Trophoblast cell (in vitro differentiated cells and primary cell): ENCODE data around the gene GLI2.

Experiments
- DNase-seq, 2 donors: peaks; one replicate each; pipeline ENCODE4 v3.0.0-alpha.2; 2016
- H2AFZ ChIP-seq: 2 replicates; pipeline ENCODE4 v1.6.1; 2013; ENCODE audit warnings: low read length, moderate library complexity, mild to moderate bottlenecking; ENCODE audit not compliant: insufficient read depth, poor library complexity
- H2AK5ac ChIP-seq: 2 replicates; pipeline ENCODE4 v1.6.1; 2013; ENCODE audit warnings: mild to moderate bottlenecking, low read length
- H2BK120ac ChIP-seq: 2 replicates; pipeline ENCODE4 v1.6.1; 2013; ENCODE audit warnings: low read length, mild to moderate bottlenecking, moderate library complexity; ENCODE audit not compliant: insufficient read depth, poor library complexity
- H2BK12ac ChIP-seq: 2 replicates; pipeline ENCODE4 v1.6.1; 2013; ENCODE audit warnings: mild to moderate bottlenecking, low read length, moderate library complexity
- H2BK5ac ChIP-seq: 2 replicates; pipeline ENCODE4 v1.6.1; 2013; ENCODE audit warnings: low read length, low read depth, moderate library complexity, mild to moderate bottlenecking; ENCODE audit not compliant: poor library complexity
- H3K14ac ChIP-seq: 2 replicates; pipeline ENCODE4 v1.6.1; 2013; ENCODE audit warnings: mild to moderate bottlenecking, low read length
- H3K18ac ChIP-seq: 2 replicates; pipeline ENCODE4 v1.6.1; 2013; ENCODE audit warnings: mild to moderate bottlenecking, low read length
- H3K23ac ChIP-seq: 2 replicates; pipeline ENCODE4 v1.6.1; 2013; ENCODE audit warnings: low read length
- H3K27ac ChIP-seq: 2 replicates; pipeline ENCODE4 v1.5.1; 2013; ENCODE audit warnings: low read depth, mild to moderate bottlenecking, inconsistent platforms, low read length, moderate library complexity
- H3K27me3 ChIP-seq: 2 replicates; pipeline ENCODE4 v1.6.1; 2013; ENCODE audit warnings: inconsistent platforms, mild to moderate bottlenecking, low read length, moderate library complexity; ENCODE audit not compliant: insufficient read depth
- H3K36me3 ChIP-seq, 2 experiments: 1 replicate in 1 of 2; 2 replicates in 1 of 2; pipeline ENCODE4 v1.6.1; 2013; ENCODE audit warnings: low read length in 2 of 2, mild to moderate bottlenecking in 2 of 2, moderate library complexity in 1 of 2; ENCODE audit not compliant: insufficient read depth in 2 of 2, control insufficient read depth in 1 of 2
- H3K4ac ChIP-seq: 2 replicates; pipeline ENCODE4 v1.6.1; 2013; ENCODE audit warnings: low read depth, mild to moderate bottlenecking, low read length, moderate library complexity
- H3K4me1 ChIP-seq, 2 experiments: 1 replicate in 1 of 2; 2 replicates in 1 of 2; pipeline ENCODE4 v1.6.1; 2013; ENCODE audit warnings: low read length in 2 of 2, mild to moderate bottlenecking in 2 of 2, moderate library complexity in 1 of 2; ENCODE audit not compliant: insufficient read depth in 2 of 2, control insufficient read depth in 1 of 2
- H3K4me2 ChIP-seq: 2 replicates; pipeline ENCODE4 v1.6.1; 2013; ENCODE audit warnings: inconsistent platforms, mild to moderate bottlenecking, low read length, moderate library complexity
- H3K4me3 ChIP-seq: 2 replicates; pipeline ENCODE4 v1.5.1; 2013; ENCODE audit warnings: mild to moderate bottlenecking, low read depth, low read length, inconsistent platforms
- H3K79me1 ChIP-seq: one replicate; pipeline ENCODE4 v1.6.1; 2013; ENCODE audit warnings: low read length
- H3K79me2 ChIP-seq: 2 replicates; pipeline ENCODE4 v1.6.1; 2013; ENCODE audit warnings: low read length, mild to moderate bottlenecking; ENCODE audit not compliant: control insufficient read depth, insufficient read depth, poor library complexity
- H3K9ac ChIP-seq: 2 replicates; pipeline ENCODE4 v1.6.1; 2013; ENCODE audit warnings: mild to moderate bottlenecking, low read length
- H3K9me3 ChIP-seq: 2 replicates; pipeline ENCODE4 v1.6.1; 2013; ENCODE audit warnings: low read depth, mild to moderate bottlenecking, control low read depth, inconsistent platforms, low read length; ENCODE audit not compliant: insufficient read depth
- H4K12ac ChIP-seq: 2 replicates; pipeline ENCODE4 v1.6.1; 2013; ENCODE audit warnings: low read depth, mild to moderate bottlenecking, low read length, moderate library complexity
- H4K8ac ChIP-seq: 2 replicates; pipeline ENCODE4 v1.6.1; 2013; ENCODE audit warnings: low read depth, mild to moderate bottlenecking, low read length, moderate library complexity
- H4K91ac ChIP-seq: one replicate; pipeline ENCODE4 v1.6.1; 2013; ENCODE audit warnings: low read depth, mild to moderate bottlenecking, low read length, moderate library complexity
- WGBS: extraction: QIAGEN DNeasy Blood & Tissue Kit; methylation state at CpG from one replicate; pipeline ENCODE4 v1.1.7; 2013; ENCODE audit warnings: missing lambda C conversion rate; ENCODE audit not compliant: insufficient read length, insufficient coverage; ENCODE audit errors: extremely low coverage; 5-methylcytosine and 5-hydroxymethylcytosine counted together

Gene GLI2

DNA sequence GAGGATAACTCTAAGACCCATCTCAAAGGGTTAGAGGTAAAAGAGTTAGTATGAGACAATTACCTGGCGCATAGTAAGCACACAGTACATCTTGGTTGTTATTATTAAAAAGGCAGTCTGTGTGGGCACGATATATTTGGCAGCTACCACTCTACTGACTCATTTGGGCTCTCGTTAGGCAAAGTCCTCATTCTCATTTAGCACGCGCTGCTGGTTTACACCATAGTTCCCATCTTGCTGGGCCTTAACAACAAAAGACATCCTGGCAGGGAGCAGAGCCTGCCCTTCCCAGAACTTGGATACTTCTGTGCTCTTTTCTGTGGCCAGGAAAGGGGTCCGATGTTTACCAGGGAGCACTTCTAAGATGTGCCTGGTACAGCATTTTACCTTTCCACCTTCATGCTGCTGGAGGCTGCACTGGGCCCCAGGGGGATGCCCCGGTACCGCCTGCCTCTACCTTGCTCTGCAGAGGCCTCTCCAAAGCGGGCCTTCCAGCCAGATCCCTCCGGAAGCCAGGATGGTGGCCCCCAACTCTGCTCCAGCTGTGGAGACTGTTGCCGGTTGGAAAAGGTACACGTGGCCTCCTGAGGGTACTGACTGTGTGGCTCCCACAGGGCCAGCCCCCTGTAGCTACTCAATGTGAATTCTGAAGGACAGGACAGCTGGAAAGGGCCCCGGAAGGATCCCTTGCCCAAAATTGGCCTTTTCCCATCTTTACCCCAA is 15.0 kb downstream of the GLI2 start:
- Histone ChIP-seq H4K91ac (no peak overlapping the region), H4K12ac (peak overlapping the region; percentile 44), H3K4ac (no peak overlapping the region), H3K14ac (no peak overlapping the region), H3K79me2 (no peaks in the 10 kb centered on the region), H2BK120ac (no peak overlapping the region), H2BK5ac (no peak overlapping the region), H3K27me3 (no peaks in the 10 kb centered on the region), H3K4me1 (no peaks in the 10 kb centered on the region), H2BK12ac (no peak overlapping the region), H2AK5ac (no peak overlapping the region), H3K4me2 (no peak overlapping the region), H3K23ac (no peak overlapping the region), H3K9me3 (no peaks in the 10 kb centered on the region), H3K79me1 (no peaks in the 10 kb centered on the region), H4K8ac (no peak overlapping the region), H3K18ac (no peak overlapping the region), H2AFZ (no peak overlapping the region), H3K4me3 (no peak overlapping the region), H3K9ac (no peak overlapping the region), H3K36me3 (no peaks in the 10 kb centered on the region), H3K27ac (no peak overlapping the region)
- no peak for DNase-seq
- no CpG with 5 or more reads among the region's 13 CpGs for WGBS

DNA sequence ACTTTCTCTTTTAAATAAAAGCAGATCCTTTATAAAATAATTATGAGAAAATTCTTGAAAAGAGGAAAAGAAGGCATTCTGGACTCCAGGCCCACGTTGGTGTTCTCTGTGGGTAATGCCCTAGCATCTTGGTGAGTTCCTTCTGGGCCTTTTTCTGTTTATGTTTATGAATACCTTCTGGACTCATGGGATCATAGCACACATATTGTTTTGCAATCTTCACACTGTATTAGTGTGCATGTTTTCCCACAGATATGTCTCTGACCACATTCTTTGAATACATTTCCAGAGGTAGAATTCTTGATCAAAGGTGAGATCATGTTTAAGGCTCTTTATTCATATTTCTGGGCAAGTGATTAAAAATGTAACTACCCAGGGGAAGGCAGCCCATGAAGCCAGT is 15.9 kb downstream of the GLI2 start:
- H3K4ac ChIP-seq: no peak overlapping the region
- H3K4me2 ChIP-seq: no peak overlapping the region
- H3K4me1 ChIP-seq: no peaks in the 10 kb centered on the region
- DNase-seq: peak in 1 of 2 donors; percentile 44
- no peaks in the 10 kb centered on the region for H3K79me2 ChIP-seq
- no peak overlapping the region for H2AK5ac ChIP-seq
- no peak overlapping the region for H3K14ac ChIP-seq
- H4K12ac ChIP-seq: no peak overlapping the region
- H2BK12ac ChIP-seq: no peak overlapping the region
- no peak overlapping the region for H2AFZ ChIP-seq
- no peak overlapping the region for H3K23ac ChIP-seq
- H3K4me3 ChIP-seq: no peak overlapping the region
- H3K9ac ChIP-seq: no peak overlapping the region
- WGBS: no CpG with 5 or more reads among the region's 1 CpG
- H3K9me3 ChIP-seq: no peaks in the 10 kb centered on the region
- H4K8ac ChIP-seq: no peak overlapping the region
- no peak overlapping the region for H2BK5ac ChIP-seq
- no peaks in the 10 kb centered on the region for H3K27me3 ChIP-seq
- no peaks in the 10 kb centered on the region for H3K36me3 ChIP-seq
- no peaks in the 10 kb centered on the region for H3K79me1 ChIP-seq
- H4K91ac ChIP-seq: no peak overlapping the region
- H3K18ac ChIP-seq: no peak overlapping the region
- no peak overlapping the region for H2BK120ac ChIP-seq
- no peak overlapping the region for H3K27ac ChIP-seq

DNA sequence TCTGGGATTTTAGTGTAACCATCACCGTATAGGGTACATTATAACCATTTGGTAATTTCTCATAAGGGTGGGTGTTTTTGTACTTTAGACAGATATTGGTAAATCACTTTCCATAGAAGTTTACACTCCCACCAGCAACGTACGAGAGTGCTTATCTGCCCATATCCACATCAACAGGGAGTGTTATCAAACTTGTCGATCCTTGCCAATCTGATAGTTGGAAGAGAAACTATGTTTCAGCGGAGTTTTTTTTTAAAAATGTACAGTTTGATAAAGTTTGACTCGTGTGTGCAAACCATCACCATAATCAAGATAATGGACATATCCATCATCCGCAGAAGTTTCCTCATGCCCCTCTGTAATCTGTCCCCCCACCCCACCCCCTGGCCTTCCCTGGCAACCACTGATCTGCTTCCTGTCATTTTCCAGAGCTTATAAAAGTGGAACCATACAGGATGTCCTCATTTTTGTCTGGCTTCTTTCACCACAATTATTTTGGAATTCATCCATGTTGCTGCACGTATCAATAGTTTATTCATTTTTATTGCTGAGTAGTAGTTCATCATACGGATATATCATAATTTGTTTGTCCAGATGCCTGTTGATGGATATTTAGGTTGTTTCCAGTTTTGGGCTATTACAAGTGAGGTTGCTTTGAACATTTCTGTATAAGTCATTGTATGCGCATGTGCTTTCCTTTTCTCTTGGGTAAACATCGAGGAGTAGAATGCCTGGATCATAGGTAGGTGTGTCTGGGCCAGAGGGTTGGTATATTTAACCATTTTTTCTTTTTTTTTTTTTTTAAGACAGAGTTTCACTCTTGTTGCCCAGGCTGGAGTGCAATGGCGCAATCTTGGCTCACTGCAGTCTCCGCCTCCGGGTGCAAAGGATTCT is 18.6 kb downstream of the GLI2 start:
- H3K9ac ChIP-seq: no peak overlapping the region
- no peaks in the 10 kb centered on the region for H3K27me3 ChIP-seq
- H4K91ac ChIP-seq: no peak overlapping the region
- no peak for DNase-seq
- no peak overlapping the region for H4K8ac ChIP-seq
- no peaks in the 10 kb centered on the region for H3K9me3 ChIP-seq
- no peak overlapping the region for H3K23ac ChIP-seq
- no peaks in the 10 kb centered on the region for H3K79me2 ChIP-seq
- H3K4me1 ChIP-seq: peaks cover 0 to 5% of the 10 kb centered on the region in 2 experiments
- WGBS: no CpG with 5 or more reads among the region's 14 CpGs
- no peak overlapping the region for H4K12ac ChIP-seq
- H3K79me1 ChIP-seq: no peaks in the 10 kb centered on the region
- no peak overlapping the region for H2AK5ac ChIP-seq
- H3K4me2 ChIP-seq: no peak overlapping the region
- no peak overlapping the region for H2BK120ac ChIP-seq
- no peak overlapping the region for H3K4ac ChIP-seq
- no peaks in the 10 kb centered on the region for H3K36me3 ChIP-seq
- H3K18ac ChIP-seq: no peak overlapping the region
- no peak overlapping the region for H2BK5ac ChIP-seq
- H3K14ac ChIP-seq: no peak overlapping the region
- H3K4me3 ChIP-seq: no peak overlapping the region
- H2BK12ac ChIP-seq: no peak overlapping the region
- H2AFZ ChIP-seq: no peak overlapping the region
- no peak overlapping the region for H3K27ac ChIP-seq

DNA sequence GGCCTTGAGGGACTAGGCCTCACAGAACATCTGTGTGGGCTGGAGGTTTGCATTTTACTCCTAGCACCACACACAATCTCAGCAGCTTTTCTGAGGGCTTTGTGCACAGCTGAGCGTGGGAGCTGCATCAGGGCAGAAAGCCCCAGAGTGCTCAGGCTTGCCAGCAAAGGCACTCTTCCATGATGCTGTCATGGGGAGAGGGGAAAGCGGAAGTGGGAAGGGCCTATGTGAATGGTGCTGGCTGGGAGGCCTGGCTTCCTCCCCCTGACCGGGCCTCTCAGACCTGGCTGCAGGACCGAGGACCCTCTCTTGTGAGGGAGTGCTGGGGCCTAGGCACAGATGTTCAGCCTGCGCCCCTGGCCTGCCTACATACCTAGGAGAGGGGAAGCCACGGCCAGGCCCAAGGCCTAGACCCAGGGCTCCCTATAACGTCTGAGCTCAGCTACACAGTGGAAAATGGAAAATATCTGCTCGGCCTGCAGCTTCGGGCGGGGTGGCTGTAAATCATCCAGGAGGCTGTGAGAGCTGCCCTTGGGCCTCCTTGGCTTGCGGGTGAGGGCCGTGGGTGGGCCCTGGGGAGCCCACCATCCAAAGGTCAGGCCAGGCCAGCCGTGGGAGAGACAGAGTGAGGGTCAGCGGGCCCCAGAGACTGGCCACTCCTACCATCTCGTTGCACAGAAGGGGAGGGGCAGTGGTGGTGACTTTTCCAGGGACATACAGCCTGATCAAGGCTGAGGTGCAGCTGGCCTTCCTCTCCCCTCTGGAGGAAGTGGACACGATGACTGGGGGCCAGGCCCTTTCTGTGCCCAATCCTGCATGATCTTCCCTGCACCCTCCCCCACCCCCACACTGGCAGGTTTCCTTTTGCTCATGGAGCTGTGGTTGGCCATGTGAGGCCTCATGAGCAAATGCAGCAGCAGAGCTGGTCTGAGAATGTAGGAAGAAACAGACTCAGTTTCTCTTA is 22.8 kb downstream of the GLI2 start:
- Histone ChIP-seq H2BK5ac (no peak overlapping the region), H3K9me3 (no peaks in the 10 kb centered on the region), H3K14ac (peak overlapping the region; percentile 22), H2BK120ac (no peak overlapping the region), H3K27ac (no peak overlapping the region), H4K12ac (no peak overlapping the region), H3K9ac (no peak overlapping the region), H3K18ac (peak overlapping the region; percentile 19), H2BK12ac (no peak overlapping the region), H4K8ac (peak overlapping the region; percentile 12), H2AK5ac (no peak overlapping the region), H4K91ac (no peak overlapping the region), H3K27me3 (no peaks in the 10 kb centered on the region), H2AFZ (peak overlapping the region; percentile 6), H3K36me3 (no peaks in the 10 kb centered on the region), H3K79me1 (no peaks in the 10 kb centered on the region), H3K4me3 (no peak overlapping the region), H3K4me1 (peaks cover 7 to 10% of the 10 kb centered on the region in 2 experiments), H3K4ac (no peak overlapping the region), H3K79me2 (no peaks in the 10 kb centered on the region), H3K23ac (no peak overlapping the region), H3K4me2 (no peak overlapping the region)
- no peak for DNase-seq
- WGBS: no CpG with 5 or more reads among the region's 16 CpGs
